ENCODE data around the gene GCAT. TPM values are rescaled to one million over a fixed set of nuclear protein-coding genes. Genes with fewer than 3 reads are reported as not detected.

Gene GCAT
- total RNA-seq, 2 donors from 2014 or later = 31.6 to 42.5 TPM

DNA sequence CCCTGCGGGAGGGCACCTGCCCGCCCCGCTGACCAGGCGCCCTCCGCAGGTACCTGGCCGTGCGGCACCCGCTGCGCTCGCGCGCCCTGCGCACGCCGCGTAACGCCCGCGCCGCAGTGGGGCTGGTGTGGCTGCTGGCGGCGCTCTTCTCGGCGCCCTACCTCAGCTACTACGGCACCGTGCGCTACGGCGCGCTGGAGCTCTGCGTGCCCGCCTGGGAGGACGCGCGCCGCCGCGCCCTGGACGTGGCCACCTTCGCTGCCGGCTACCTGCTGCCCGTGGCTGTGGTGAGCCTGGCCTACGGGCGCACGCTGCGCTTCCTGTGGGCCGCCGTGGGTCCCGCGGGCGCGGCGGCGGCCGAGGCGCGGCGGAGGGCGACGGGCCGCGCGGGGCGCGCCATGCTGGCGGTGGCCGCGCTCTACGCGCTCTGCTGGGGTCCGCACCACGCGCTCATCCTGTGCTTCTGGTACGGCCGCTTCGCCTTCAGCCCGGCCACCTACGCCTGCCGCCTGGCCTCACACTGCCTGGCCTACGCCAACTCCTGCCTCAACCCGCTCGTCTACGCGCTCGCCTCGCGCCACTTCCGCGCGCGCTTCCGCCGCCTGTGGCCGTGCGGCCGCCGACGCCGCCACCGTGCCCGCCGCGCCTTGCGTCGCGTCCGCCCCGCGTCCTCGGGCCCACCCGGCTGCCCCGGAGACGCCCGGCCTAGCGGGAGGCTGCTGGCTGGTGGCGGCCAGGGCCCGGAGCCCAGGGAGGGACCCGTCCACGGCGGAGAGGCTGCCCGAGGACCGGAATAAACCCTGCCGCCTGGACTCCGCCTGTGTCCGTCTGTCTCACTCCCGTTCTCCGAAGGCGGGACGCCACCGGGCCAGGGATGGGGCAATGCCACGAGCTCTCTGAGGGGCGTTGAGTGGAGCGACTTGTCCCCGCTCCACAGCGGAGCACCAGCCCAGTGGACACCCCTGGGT, 17.2 kb downstream of the GCAT start:
- Histone ChIP-seq H3K9me3 (no peaks in the 10 kb centered on the region), H3K27ac (no peak overlapping the region), H3K4me1 (no peaks in the 10 kb centered on the region), H3K4me3 (no peak overlapping the region), H3K27me3 (no peaks in the 10 kb centered on the region), H3K36me3 (replicated peaks in 1 of 2; ENCODE audit: insufficient read depth in 1 of 2, low read depth in 2 of 2) (no peaks in the 10 kb centered on the region)
- 14 to 55% methylated on average over 15 to 76 of the region's 135 CpGs for WGBS, 2 donors
- intact Hi-C loops (cut with DNase I) = loop anchor here (5.0 kb wide), 1 partner anchor 132 kb away; no protein-coding TSS in a partner anchor
- no peak for DNase-seq
- no peak for ATAC-seq
- no peak for TF ChIP-seq CTCF (IDR thresholded peaks at IDR 0.05)
- no peak for TF ChIP-seq POLR2A (IDR thresholded peaks at IDR 0.05)

DNA sequence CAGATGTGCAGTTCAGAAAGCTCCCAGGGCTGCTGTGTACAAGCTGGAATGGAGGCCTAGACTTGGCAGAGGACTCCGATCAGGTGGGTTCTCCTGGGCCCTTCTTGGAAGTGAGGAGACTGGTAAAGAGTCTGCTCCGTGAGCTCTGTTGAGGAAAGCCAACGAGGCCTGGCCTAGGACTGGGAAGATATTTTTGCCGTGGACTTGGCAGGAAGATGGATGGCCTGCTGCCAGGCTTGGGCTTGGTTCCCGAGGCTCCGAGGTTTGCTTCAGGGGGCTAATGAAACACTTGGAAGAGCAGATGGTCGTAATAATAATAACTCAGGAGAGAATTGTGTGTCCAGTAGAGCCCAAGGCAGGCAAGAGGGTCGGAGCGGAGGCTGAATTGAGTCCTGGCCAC, 19.3 kb downstream of the GCAT start:
- intact Hi-C loops (cut with DNase I) = no loop called here
- Histone ChIP-seq H3K27me3 (no peaks in the 10 kb centered on the region), H3K9me3 (no peaks in the 10 kb centered on the region), H3K27ac (no peak overlapping the region), H3K4me3 (no peak overlapping the region), H3K4me1 (no peaks in the 10 kb centered on the region), H3K36me3 (replicated peaks in 1 of 2; ENCODE audit: insufficient read depth in 1 of 2, low read depth in 2 of 2) (peaks cover 15 to 16% of the 10 kb centered on the region in 2 donors)
- 32 to 59% methylated on average over 5 to 9 of the region's 9 CpGs for WGBS, 2 donors
- DNase-seq = no peak
- ATAC-seq = no peak
- no peak for TF ChIP-seq CTCF (IDR thresholded peaks at IDR 0.05)
- TF ChIP-seq POLR2A (IDR thresholded peaks at IDR 0.05) = no peak

GRCh38 chr22:37830093-37830842, 22.5 kb downstream of the GCAT start:
- Histone ChIP-seq H3K27ac (no peak overlapping the region), H3K27me3 (no peaks in the 10 kb centered on the region), H3K36me3 (replicated peaks in 1 of 2; ENCODE audit: insufficient read depth in 1 of 2, low read depth in 2 of 2) (peaks cover 27 to 29% of the 10 kb centered on the region in 2 donors), H3K4me1 (no peaks in the 10 kb centered on the region), H3K9me3 (no peaks in the 10 kb centered on the region), H3K4me3 (no peak overlapping the region)
- no peak for DNase-seq
- TF ChIP-seq CTCF (IDR thresholded peaks at IDR 0.05) (no peak), POLR2A (IDR thresholded peaks at IDR 0.05) (no peak)
- intact Hi-C loops (cut with DNase I) = no loop called here
- 93 to 100% methylated on average over 6 to 14 of the region's 14 CpGs for WGBS, 2 donors
- ATAC-seq = no peak

DNA sequence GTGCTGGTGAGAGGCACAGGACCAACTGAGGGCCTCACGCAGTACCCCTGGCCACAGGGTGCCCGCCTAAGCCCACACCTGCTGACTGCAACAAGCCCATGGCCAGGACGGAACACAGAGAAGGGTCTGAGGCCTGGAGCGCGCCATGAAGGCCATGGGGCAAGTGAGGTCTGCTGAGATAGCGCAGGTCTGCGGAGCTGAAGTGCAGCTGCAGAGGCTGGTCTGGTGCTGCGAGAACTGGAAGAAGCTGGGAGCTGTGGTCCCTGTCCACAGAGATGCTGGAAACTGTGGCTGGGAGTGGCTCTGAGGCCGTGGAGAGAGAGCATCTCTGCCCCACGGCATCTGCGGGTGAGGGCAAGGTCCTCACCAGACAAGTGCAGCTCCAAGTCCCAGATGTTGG, 23.7 kb downstream of the GCAT start:
- H3K27ac ChIP-seq = no peak overlapping the region
- 91 to 93% methylated on average over 11 of the region's 11 CpGs for WGBS, 2 donors
- peaks cover 27 to 29% of the 10 kb centered on the region in 2 donors for H3K36me3 ChIP-seq (replicated peaks in 1 of 2; ENCODE audit: insufficient read depth in 1 of 2, low read depth in 2 of 2)
- no peak for ATAC-seq
- no peak overlapping the region for H3K4me3 ChIP-seq
- H3K9me3 ChIP-seq = no peaks in the 10 kb centered on the region
- no peaks in the 10 kb centered on the region for H3K4me1 ChIP-seq
- no peak for DNase-seq
- intact Hi-C loops (cut with DNase I) = no loop called here
- no peak for TF ChIP-seq CTCF (IDR thresholded peaks at IDR 0.05)
- no peak for TF ChIP-seq POLR2A (IDR thresholded peaks at IDR 0.05)
- H3K27me3 ChIP-seq = no peaks in the 10 kb centered on the region

Data from body of pancreas (tissue), 4 donors.